ENCODE data around the gene BCAP31.
"Not testable (repeated sequence)": the region's sequence is repeated elsewhere in the genome, so short reads cannot be mapped to it uniquely, and the experiment has no call there.

GRCh38 chrX:153704631-153705402 lies 19.4 kb downstream of the BCAP31 start:
- TF ChIP-seq CTCF (IDR thresholded peaks at IDR 0.05); POLR2A (IDR thresholded peaks at IDR 0.05; ENCODE audit: low read depth); EP300 (IDR thresholded peaks at IDR 0.05): not testable (repeated sequence)

Data from esophagus muscularis mucosa (tissue), 4 donors.